K562 (cell line): ENCODE results near the gene LRFN2.

Source experiments
- BDP1 ChIP-seq: IDR thresholded peaks from 3 replicates; pipeline ENCODE4 v1.6.1; 2011; ENCODE audit not compliant: insufficient read length, insufficient read depth
- EP300 ChIP-seq: IDR thresholded peaks from 2 replicates; pipeline ENCODE4 v1.6.1; 2012; ENCODE audit warnings: low read length, improper control_type of control experiment
- POLR2A ChIP-seq: fragments of 450-650 bp; conservative IDR thresholded peaks from 2 replicates; pipeline ENCODE4 v1.6.1; 2016
- RBBP5 ChIP-seq: fragments of 200-600 bp; sonication (generic); IDR thresholded peaks from 2 replicates; pipeline ENCODE4 v1.6.1; 2012; ENCODE audit warnings: borderline replicate concordance, mild to moderate bottlenecking, low read length, control low read depth, inconsistent platforms; ENCODE audit not compliant: insufficient read depth, poor library complexity, severe bottlenecking
- SMARCB1 ChIP-seq: IDR thresholded peaks from 2 replicates; pipeline ENCODE4 v1.6.1; 2011; ENCODE audit warnings: improper control_type of control experiment, low read depth; ENCODE audit not compliant: insufficient read length
- SMC3 ChIP-seq: conservative IDR thresholded peaks from 2 replicates; pipeline ENCODE4 v1.6.1; 2011; ENCODE audit warnings: low read depth, low read length, improper control_type of control experiment; ENCODE audit not compliant: insufficient read depth
- STAG1 ChIP-seq: sonication (generic); formaldehyde crosslinking; IDR thresholded peaks from 2 replicates; pipeline ENCODE4 v1.5.0; 2020; ENCODE audit warnings: missing genetic modification reagents, borderline replicate concordance
- YY1 ChIP-seq, 3 experiments: IDR thresholded peaks; 2 replicates each; pipeline ENCODE4 v1.6.1; 2011; ENCODE audit warnings: low read length in 2 of 3, mild to moderate bottlenecking in 2 of 3, moderate library complexity in 2 of 3, borderline replicate concordance in 1 of 3, control low read depth in 1 of 3, low read depth in 1 of 3; ENCODE audit not compliant: insufficient read depth in 3 of 3, insufficient replicate concordance in 2 of 3, control insufficient read depth in 1 of 3, insufficient read length in 1 of 3; ENCODE audit errors: extremely low read depth in 1 of 3
- ZNF212 ChIP-seq: fragments of 450-650 bp; formaldehyde crosslinking; IDR thresholded peaks from 2 replicates; pipeline ENCODE4 v1.4.0; 2020; ENCODE audit warnings: mild to moderate bottlenecking
- TF ChIP-seq, protein P1 (sequence below): fragments of 150-350 bp; conservative IDR thresholded peaks from 2 replicates; pipeline ENCODE4 v1.6.1; 2014; ENCODE audit warnings: low read length

DNA sequence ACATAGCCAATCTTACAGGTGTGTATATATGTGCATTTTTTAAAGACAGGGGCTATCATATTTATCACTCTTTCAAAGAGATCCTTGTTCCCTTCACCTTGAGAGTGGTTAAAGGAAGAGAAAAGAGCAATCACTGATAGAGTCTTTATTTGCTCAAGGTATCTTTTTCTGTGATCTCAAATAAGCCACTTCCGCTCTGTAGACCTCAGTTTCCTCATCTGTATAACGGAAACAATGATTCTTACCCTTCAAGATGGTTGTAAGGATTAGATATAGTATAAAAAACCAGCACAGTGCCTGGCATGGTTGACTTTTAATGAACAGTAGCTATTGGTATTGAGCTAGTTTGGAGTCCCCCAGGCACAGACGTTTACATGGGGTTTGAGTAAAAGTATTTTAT is 10.1 kb upstream of the LRFN2 start:
- no peak for TF ChIP-seq YY1 (IDR thresholded peaks at IDR 0.05; ENCODE audit: borderline replicate concordance in 1 of 3, control insufficient read depth in 1 of 3, extremely low read depth in 1 of 3, insufficient read depth in 3 of 3, insufficient read length in 1 of 3, insufficient replicate concordance in 2 of 3, low read depth in 1 of 3, low read length in 2 of 3)
- no peak for TF ChIP-seq BDP1
- no peak for TF ChIP-seq POLR2A
- TF ChIP-seq RBBP5, result no peak
- TF ChIP-seq SMC3, result no peak
- TF ChIP-seq EP300, result no peak
- TF ChIP-seq, protein P1, sequence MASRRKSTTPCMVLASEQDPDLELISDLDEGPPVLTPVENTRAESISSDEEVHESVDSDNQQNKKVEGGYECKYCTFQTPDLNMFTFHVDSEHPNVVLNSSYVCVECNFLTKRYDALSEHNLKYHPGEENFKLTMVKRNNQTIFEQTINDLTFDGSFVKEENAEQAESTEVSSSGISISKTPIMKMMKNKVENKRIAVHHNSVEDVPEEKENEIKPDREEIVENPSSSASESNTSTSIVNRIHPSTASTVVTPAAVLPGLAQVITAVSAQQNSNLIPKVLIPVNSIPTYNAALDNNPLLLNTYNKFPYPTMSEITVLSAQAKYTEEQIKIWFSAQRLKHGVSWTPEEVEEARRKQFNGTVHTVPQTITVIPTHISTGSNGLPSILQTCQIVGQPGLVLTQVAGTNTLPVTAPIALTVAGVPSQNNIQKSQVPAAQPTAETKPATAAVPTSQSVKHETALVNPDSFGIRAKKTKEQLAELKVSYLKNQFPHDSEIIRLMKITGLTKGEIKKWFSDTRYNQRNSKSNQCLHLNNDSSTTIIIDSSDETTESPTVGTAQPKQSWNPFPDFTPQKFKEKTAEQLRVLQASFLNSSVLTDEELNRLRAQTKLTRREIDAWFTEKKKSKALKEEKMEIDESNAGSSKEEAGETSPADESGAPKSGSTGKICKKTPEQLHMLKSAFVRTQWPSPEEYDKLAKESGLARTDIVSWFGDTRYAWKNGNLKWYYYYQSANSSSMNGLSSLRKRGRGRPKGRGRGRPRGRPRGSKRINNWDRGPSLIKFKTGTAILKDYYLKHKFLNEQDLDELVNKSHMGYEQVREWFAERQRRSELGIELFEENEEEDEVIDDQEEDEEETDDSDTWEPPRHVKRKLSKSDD, result no peak
- no peak for TF ChIP-seq STAG1 (CRISPR knock-in tag)
- TF ChIP-seq SMARCB1, result no peak
- no peak for TF ChIP-seq ZNF212 (CRISPR knock-in tag)
